ENCODE data around the gene DLD.
A peak's percentile ranks its signal among the peaks of the same experiment; 100 is the strongest.

The DLD gene

GRCh38 chr7:107932805-107933204, 41.8 kb downstream of the DLD start:
- DNase-seq (ENCODE audit: extremely low read depth, low read depth), result no peak
- no peak for TF ChIP-seq CTCF (IDR thresholded peaks at IDR 0.05; ENCODE audit: low read depth, low read length)

- TF ChIP-seq CTCF (IDR thresholded peaks at IDR 0.05; ENCODE audit: low read depth, low read length), result no peak
- DNase-seq (ENCODE audit: extremely low read depth, low read depth), result no peak
Observed at GRCh38 chr7:107933386-107934013, 42.5 kb downstream of the DLD start.

GRCh38 chr7:107934991-107935770, 44.2 kb downstream of the DLD start:
- peak; percentile 24 for DNase-seq (ENCODE audit: extremely low read depth, low read depth)
- TF ChIP-seq CTCF (IDR thresholded peaks at IDR 0.05; ENCODE audit: low read depth, low read length), result no peak

GRCh38 chr7:107936312-107936711, 45.3 kb downstream of the DLD start:
- no peak for TF ChIP-seq CTCF (IDR thresholded peaks at IDR 0.05; ENCODE audit: low read depth, low read length)
- no peak for DNase-seq (ENCODE audit: extremely low read depth, low read depth)

GRCh38 chr7:107937531-107937930, 46.5 kb downstream of the DLD start:
- no peak for TF ChIP-seq CTCF (IDR thresholded peaks at IDR 0.05; ENCODE audit: low read depth, low read length)
- DNase-seq (ENCODE audit: extremely low read depth, low read depth), result no peak

GRCh38 chr7:107938456-107939250, 47.7 kb downstream of the DLD start:
- no peak for TF ChIP-seq CTCF (IDR thresholded peaks at IDR 0.05; ENCODE audit: low read depth, low read length)
- DNase-seq (ENCODE audit: extremely low read depth, low read depth), result no peak

All from AG09319 (cell line).